K562 (cell line): ENCODE results near the gene OR7C1. TPM values are rescaled to one million over a fixed set of nuclear protein-coding genes. Genes with fewer than 3 reads are reported as not detected.

Experiments
- ATAC-seq: fragments of 200-7000 bp; cut with Tn5 transposase; 3 replicates; pipeline ENCODE4 v1.9.1; 2020; ENCODE audit warnings: moderate library complexity
- BruUV-seq: library from RNA; stranded (reverse); fragments of 400-500 nt; replicated peaks from 2 replicates; lab custom pipeline; 2021; lab: Mats Ljungman, UMichigan
- CTCF ChIA-PET: fragments of 300-600 bp; formaldehyde crosslinking; extraction: SDS; loops from one replicate; lab custom pipeline; 2021; ENCODE audit warnings: low intra/inter-chr PET ratio; lab: Yijun Ruan, JAX
- POLR2A ChIA-PET: fragments of 300-600, 350-650 bp; sonication (Branson Sonifier 250); formaldehyde crosslinking; extraction: SDS; loops from one replicate; lab custom pipeline; 2021; ENCODE audit warnings: antibody characterized with exemption, inconsistent platforms; lab: Yijun Ruan, JAX
- DNase-seq, 4 experiments: peaks; one replicate each; pipeline versions ENCODE4 v3.0.0 to v3.0.0-alpha.2; 2011 to 2018; ENCODE audit warnings: low spot score in 3 of 4, mixed read lengths in 3 of 4; ENCODE audit errors: extremely low read depth in 1 of 4
- FAIRE-seq: peaks from 2 replicates; lab custom pipeline; 2011; peaks lifted over from hg19 to GRCh38; lab: Jason Lieb, UNC
- H2AFZ ChIP-seq: 2 replicates; pipeline ENCODE4 v1.6.0; 2011; ENCODE audit warnings: low read depth, low read length, control low read depth, inconsistent platforms
- H3K27ac ChIP-seq: fragments of 200-600 bp; 3 replicates; pipeline ENCODE4 v1.8.0; 2011; ENCODE audit warnings: low read depth, mild to moderate bottlenecking, control low read depth, inconsistent platforms, low read length, moderate library complexity, mixed read lengths; ENCODE audit errors: extremely low read depth
- H3K27me3 ChIP-seq, 2 experiments: fragments of 300-600 bp in 1 of 2; 2 replicates in 1 of 2; 3 replicates in 1 of 2; pipeline versions ENCODE4 v1.6.0 to v1.8.0; 2011; ENCODE audit warnings: inconsistent platforms in 2 of 2, low read length in 2 of 2, mild to moderate bottlenecking in 1 of 2, mixed read lengths in 1 of 2, moderate library complexity in 1 of 2; ENCODE audit not compliant: control insufficient read depth in 2 of 2, insufficient read depth in 2 of 2
- H3K36me3 ChIP-seq: fragments of 300-600 bp; 3 replicates; pipeline ENCODE4 v1.8.0; 2011; ENCODE audit warnings: mild to moderate bottlenecking, low read length, inconsistent platforms; ENCODE audit not compliant: control insufficient read depth, insufficient read depth
- H3K4me1 ChIP-seq, 2 experiments: fragments of 200-600 bp in 1 of 2; replicated peaks in 1 of 2; 2 replicates in 1 of 2; 3 replicates in 1 of 2; pipeline versions ENCODE4 v1.5.1 to v1.8.0; 2011; ENCODE audit warnings: inconsistent platforms in 2 of 2, low read length in 2 of 2, mild to moderate bottlenecking in 1 of 2, mixed read lengths in 1 of 2, moderate library complexity in 1 of 2; ENCODE audit not compliant: control insufficient read depth in 2 of 2, insufficient read depth in 2 of 2
- H3K4me2 ChIP-seq: 2 replicates; pipeline ENCODE4 v1.6.1; 2011; ENCODE audit warnings: low read length, control low read depth, inconsistent platforms, mixed read lengths; ENCODE audit not compliant: insufficient read depth
- H3K4me3 ChIP-seq: fragments of 200-600 bp; sonication (generic), shearing (Covaris generic); 2 replicates; pipeline ENCODE4 v1.5.1; 2016; ENCODE audit warnings: control low read depth, inconsistent platforms
- H3K79me2 ChIP-seq: fragments of 200-600 bp; 3 replicates; pipeline ENCODE4 v1.8.0; 2011; ENCODE audit warnings: low read length, inconsistent platforms; ENCODE audit not compliant: control insufficient read depth, insufficient read depth
- H3K9ac ChIP-seq, 2 experiments: 2 replicates each; pipeline versions ENCODE4 v1.6.0 to v1.6.1; 2011; ENCODE audit warnings: low read depth in 2 of 2, low read length in 2 of 2, control low read depth in 1 of 2, inconsistent platforms in 1 of 2, mild to moderate bottlenecking in 1 of 2, mixed read lengths in 1 of 2; ENCODE audit not compliant: insufficient read depth in 1 of 2
- H3K9me1 ChIP-seq: one replicate; pipeline ENCODE4 v1.6.0; 2011; ENCODE audit warnings: inconsistent platforms, mild to moderate bottlenecking, low read length, moderate library complexity; ENCODE audit not compliant: control insufficient read depth, insufficient read depth
- H3K9me3 ChIP-seq: replicated peaks from 2 replicates; pipeline ENCODE4 v1.5.1; 2011; ENCODE audit warnings: low read depth, low read length, inconsistent platforms; ENCODE audit not compliant: control insufficient read depth, insufficient read depth
- H4K20me1 ChIP-seq: replicated peaks from 2 replicates; pipeline ENCODE4 v1.6.1; 2011; ENCODE audit warnings: low read length, inconsistent platforms, mixed read lengths; ENCODE audit not compliant: control insufficient read depth, insufficient read depth
- CHD4 ChIP-seq: fragments of 200-600 bp; sonication (generic); IDR thresholded peaks from 3 replicates; pipeline ENCODE4 v1.6.1; 2012; ENCODE audit warnings: low read depth, mild to moderate bottlenecking, mixed read lengths, low read length, inconsistent platforms; ENCODE audit not compliant: insufficient read depth, insufficient replicate concordance, poor library complexity, severe bottlenecking
- HMG20B ChIP-seq: fragments of 250-450 bp; sonication (Bioruptor Pico); IDR thresholded peaks from 2 replicates; pipeline ENCODE4 v1.5.0; 2021; ENCODE audit warnings: mild to moderate bottlenecking
- KLF1 ChIP-seq: fragments of 450-650 bp; IDR thresholded peaks from 2 replicates; pipeline ENCODE4 v1.6.1; 2016; ENCODE audit warnings: missing genetic modification characterization, missing compliant biosample characterization
- MYC ChIP-seq, 2 experiments: fragments of 250-450 bp in 1 of 2; sonication (Bioruptor Pico) in 1 of 2; IDR thresholded peaks; 2 replicates each; pipeline versions ENCODE4 v1.5.1 to v1.6.1; 2012 to 2021; ENCODE audit warnings: low read depth in 2 of 2, borderline replicate concordance in 1 of 2, improper control_type of control experiment in 1 of 2, low read length in 1 of 2, mild to moderate bottlenecking in 1 of 2, moderate library complexity in 1 of 2
- RAD21 ChIP-seq, 2 experiments: fragments of 250-450 bp in 1 of 2; fragments of 450-650 bp in 1 of 2; sonication (Bioruptor Pico) in 1 of 2; formaldehyde crosslinking in 1 of 2; IDR thresholded peaks in 1 of 2; conservative IDR thresholded peaks in 1 of 2; 2 replicates each; pipeline versions ENCODE4 v1.4.0 to v1.8.0; 2020 to 2022; ENCODE audit warnings: mild to moderate bottlenecking in 2 of 2, moderate library complexity in 1 of 2
- SMAD4 ChIP-seq: fragments of 250-450 bp; sonication (Bioruptor Pico); conservative IDR thresholded peaks from 2 replicates; pipeline ENCODE4 v1.8.0; 2021; ENCODE audit warnings: inconsistent platforms, mild to moderate bottlenecking, moderate library complexity
- SMC3 ChIP-seq: conservative IDR thresholded peaks from 2 replicates; pipeline ENCODE4 v1.6.1; 2011; ENCODE audit warnings: low read depth, low read length, improper control_type of control experiment; ENCODE audit not compliant: insufficient read depth
- WGBS: fragments of 100-300 bp; shearing (Covaris generic); methylation state at CpG from one replicate; pipeline ENCODE4 v1.1.6; 2016; ENCODE audit warnings: low coverage, mixed read lengths; ENCODE audit not compliant: insufficient coverage; ENCODE audit errors: missing lambda C conversion rate; 5-methylcytosine and 5-hydroxymethylcytosine counted together
- in situ Hi-C: fragments of 300-500 bp; cut with MboI; formaldehyde crosslinking; loops from 4 replicates; pipeline ENCODE4 v1.15.0; 2018; ENCODE audit warnings: inconsistent platforms, mixed read lengths
- intact Hi-C: fragments of 100-400 bp; cut with micrococcal nuclease; formaldehyde crosslinking; loops from 2 replicates; pipeline ENCODE4 v1.14.2; 2022
- polyA plus RNA-seq, 8 experiments: library from polyadenylated mRNA; depleted of rRNA in 4 of 8; stranded (reverse) in 5 of 8; unstranded in 3 of 8; fragments of >200 nt; fragmentation: Nextera tagmentation in 2 of 8; fragmentation: Illumina TruSeq in 1 of 8; extraction: Ambion mirVana in 2 of 8; extraction: Trizol in 1 of 8; gene quantifications; 2 replicates each; pipeline versions ENCODE4 v1.2.1 to v1.2.3, GENCODE V29; 2011 to 2014; ENCODE audit warnings: inconsistent platforms in 1 of 8, missing spikeins in 1 of 8
- total RNA-seq, 7 experiments: library from RNA; depleted of rRNA in 6 of 7; stranded (reverse); fragments of >200 nt in 6 of 7; fragmentation: Illumina TruSeq in 2 of 7; extraction: Trizol in 2 of 7; gene quantifications; 2 replicates each; pipeline versions ENCODE4 v1.2.1 to v1.2.3, GENCODE V29; 2011 to 2021; ENCODE audit warnings: low replicate concordance in 1 of 7
- TF ChIP-seq, protein P1 (sequence below): IDR thresholded peaks from 3 replicates; pipeline ENCODE4 v1.6.1; 2011; ENCODE audit warnings: borderline replicate concordance, mild to moderate bottlenecking; ENCODE audit not compliant: insufficient read length, insufficient read depth
- TF ChIP-seq, protein P2 (sequence below): fragments of 250-450 bp; sonication (Bioruptor Pico); IDR thresholded peaks from 2 replicates; pipeline ENCODE4 v1.5.0; 2022; ENCODE audit warnings: mild to moderate bottlenecking
- TF ChIP-seq, protein P3 (sequence below), 2 experiments: IDR thresholded peaks; 2 replicates each; pipeline ENCODE4 v1.6.1; 2011; ENCODE audit warnings: borderline replicate concordance in 1 of 2, control low read depth in 1 of 2, low read depth in 1 of 2, low read length in 1 of 2, mild to moderate bottlenecking in 1 of 2, mixed read lengths in 1 of 2, moderate library complexity in 1 of 2; ENCODE audit not compliant: insufficient read depth in 1 of 2, insufficient read length in 1 of 2, poor library complexity in 1 of 2, severe bottlenecking in 1 of 2; ENCODE audit errors: extremely low read depth in 1 of 2
- TF ChIP-seq, protein P4 (sequence below): fragments of 450-650 bp; formaldehyde crosslinking; conservative IDR thresholded peaks from 2 replicates; pipeline ENCODE4 v1.4.0; 2022; ENCODE audit warnings: mild to moderate bottlenecking, missing genetic modification characterization
- TF ChIP-seq, protein P5 (sequence below): fragments of 450-650 bp; formaldehyde crosslinking; IDR thresholded peaks from 2 replicates; pipeline ENCODE4 v1.4.0; 2022; ENCODE audit warnings: mild to moderate bottlenecking, moderate library complexity

Gene OR7C1
- total and polyA plus RNA-seq, 9 of the 15 experiments (the other 6 are each of a cell fraction or from before 2014, with no cell fraction given) = 0.01 to 0.18 (median 0.10) TPM; not detected in 1

DNA sequence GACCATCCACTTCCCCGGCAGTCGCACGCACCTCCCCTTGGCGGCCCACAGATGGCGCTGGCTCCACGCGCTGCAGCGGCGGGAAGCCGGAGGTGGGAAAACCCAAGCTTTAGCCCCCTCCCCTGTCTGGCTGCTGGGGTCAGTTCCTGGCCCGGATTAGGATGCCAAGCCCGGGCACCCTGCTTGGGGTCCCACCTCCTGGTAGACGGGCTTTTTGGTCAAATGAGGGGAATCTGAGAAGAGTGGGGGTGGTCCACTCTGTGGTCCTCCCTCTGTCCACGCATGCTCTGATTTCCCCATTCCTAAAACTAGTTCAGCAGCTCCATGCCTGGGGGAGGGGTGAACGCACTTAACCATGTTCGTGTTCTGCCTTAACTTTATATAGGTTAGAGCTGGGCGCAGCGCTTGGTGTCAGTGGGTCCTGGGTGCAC is 48.5 kb downstream of the OR7C1 start:
- peak; percentile 15 for FAIRE-seq
- in situ Hi-C loops = loop anchor here (10.0 kb wide), 1 partner anchor 212 kb away; the partner anchor contains the start of gene NDUFB7
- TF ChIP-seq HMG20B (CRISPR knock-in tag) (no peak), MYC (IDR thresholded peaks at IDR 0.05; ENCODE audit: low read depth, low read length) (0 out of 2 replicates have a peak, but pooled peaks have one; percentile 48), MYC (CRISPR knock-in tag; IDR thresholded peaks at IDR 0.05; ENCODE audit: borderline replicate concordance, low read depth) (no peak), KLF1 (tag) (no peak), SMC3 (peak; percentile 63), SMAD4 (CRISPR knock-in tag) (no peak; the same call in 1 of the 2 replicates), CHD4 (no peak), RAD21 (CRISPR knock-in tag; conservative IDR thresholded peaks at IDR 0.05 in 1 of 2, IDR thresholded peaks at IDR 0.05 in 1 of 2) (peak; percentile 84)
- TF ChIP-seq, protein P1, sequence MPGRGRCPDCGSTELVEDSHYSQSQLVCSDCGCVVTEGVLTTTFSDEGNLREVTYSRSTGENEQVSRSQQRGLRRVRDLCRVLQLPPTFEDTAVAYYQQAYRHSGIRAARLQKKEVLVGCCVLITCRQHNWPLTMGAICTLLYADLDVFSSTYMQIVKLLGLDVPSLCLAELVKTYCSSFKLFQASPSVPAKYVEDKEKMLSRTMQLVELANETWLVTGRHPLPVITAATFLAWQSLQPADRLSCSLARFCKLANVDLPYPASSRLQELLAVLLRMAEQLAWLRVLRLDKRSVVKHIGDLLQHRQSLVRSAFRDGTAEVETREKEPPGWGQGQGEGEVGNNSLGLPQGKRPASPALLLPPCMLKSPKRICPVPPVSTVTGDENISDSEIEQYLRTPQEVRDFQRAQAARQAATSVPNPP = no peak
- TF ChIP-seq, protein P2, sequence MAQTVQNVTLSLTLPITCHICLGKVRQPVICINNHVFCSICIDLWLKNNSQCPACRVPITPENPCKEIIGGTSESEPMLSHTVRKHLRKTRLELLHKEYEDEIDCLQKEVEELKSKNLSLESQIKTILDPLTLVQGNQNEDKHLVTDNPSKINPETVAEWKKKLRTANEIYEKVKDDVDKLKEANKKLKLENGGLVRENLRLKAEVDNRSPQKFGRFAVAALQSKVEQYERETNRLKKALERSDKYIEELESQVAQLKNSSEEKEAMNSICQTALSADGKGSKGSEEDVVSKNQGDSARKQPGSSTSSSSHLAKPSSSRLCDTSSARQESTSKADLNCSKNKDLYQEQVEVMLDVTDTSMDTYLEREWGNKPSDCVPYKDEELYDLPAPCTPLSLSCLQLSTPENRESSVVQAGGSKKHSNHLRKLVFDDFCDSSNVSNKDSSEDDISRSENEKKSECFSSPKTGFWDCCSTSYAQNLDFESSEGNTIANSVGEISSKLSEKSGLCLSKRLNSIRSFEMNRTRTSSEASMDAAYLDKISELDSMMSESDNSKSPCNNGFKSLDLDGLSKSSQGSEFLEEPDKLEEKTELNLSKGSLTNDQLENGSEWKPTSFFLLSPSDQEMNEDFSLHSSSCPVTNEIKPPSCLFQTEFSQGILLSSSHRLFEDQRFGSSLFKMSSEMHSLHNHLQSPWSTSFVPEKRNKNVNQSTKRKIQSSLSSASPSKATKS (CRISPR knock-in tag) = no peak
- TF ChIP-seq, protein P3, sequence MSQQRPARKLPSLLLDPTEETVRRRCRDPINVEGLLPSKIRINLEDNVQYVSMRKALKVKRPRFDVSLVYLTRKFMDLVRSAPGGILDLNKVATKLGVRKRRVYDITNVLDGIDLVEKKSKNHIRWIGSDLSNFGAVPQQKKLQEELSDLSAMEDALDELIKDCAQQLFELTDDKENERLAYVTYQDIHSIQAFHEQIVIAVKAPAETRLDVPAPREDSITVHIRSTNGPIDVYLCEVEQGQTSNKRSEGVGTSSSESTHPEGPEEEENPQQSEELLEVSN (IDR thresholded peaks at IDR 0.05; ENCODE audit: borderline replicate concordance in 1 of 2, extremely low read depth in 1 of 2, insufficient read depth in 1 of 2, insufficient read length in 1 of 2, low read depth in 1 of 2, low read length in 1 of 2, poor library complexity in 1 of 2, severe bottlenecking in 1 of 2) = peak in 1 of 2 experiments; percentile 89
- TF ChIP-seq, protein P4, sequence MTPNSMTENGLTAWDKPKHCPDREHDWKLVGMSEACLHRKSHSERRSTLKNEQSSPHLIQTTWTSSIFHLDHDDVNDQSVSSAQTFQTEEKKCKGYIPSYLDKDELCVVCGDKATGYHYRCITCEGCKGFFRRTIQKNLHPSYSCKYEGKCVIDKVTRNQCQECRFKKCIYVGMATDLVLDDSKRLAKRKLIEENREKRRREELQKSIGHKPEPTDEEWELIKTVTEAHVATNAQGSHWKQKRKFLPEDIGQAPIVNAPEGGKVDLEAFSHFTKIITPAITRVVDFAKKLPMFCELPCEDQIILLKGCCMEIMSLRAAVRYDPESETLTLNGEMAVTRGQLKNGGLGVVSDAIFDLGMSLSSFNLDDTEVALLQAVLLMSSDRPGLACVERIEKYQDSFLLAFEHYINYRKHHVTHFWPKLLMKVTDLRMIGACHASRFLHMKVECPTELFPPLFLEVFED (CRISPR knock-in tag) = no peak
- TF ChIP-seq, protein P5, sequence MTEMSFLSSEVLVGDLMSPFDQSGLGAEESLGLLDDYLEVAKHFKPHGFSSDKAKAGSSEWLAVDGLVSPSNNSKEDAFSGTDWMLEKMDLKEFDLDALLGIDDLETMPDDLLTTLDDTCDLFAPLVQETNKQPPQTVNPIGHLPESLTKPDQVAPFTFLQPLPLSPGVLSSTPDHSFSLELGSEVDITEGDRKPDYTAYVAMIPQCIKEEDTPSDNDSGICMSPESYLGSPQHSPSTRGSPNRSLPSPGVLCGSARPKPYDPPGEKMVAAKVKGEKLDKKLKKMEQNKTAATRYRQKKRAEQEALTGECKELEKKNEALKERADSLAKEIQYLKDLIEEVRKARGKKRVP (CRISPR knock-in tag) = no peak

More for the DNA sequence above, 48.5 kb downstream of the OR7C1 start:
- WGBS = 16% methylated on average over 12 of the region's 18 CpGs
- no peaks in the 10 kb centered on the region for H3K9me1 ChIP-seq
- no peaks in the 10 kb centered on the region for H3K27me3 ChIP-seq
- peak overlapping the region; percentile 41 to 66; a peak in 2 of 4 replicates for H3K9ac ChIP-seq
- no peaks in the 10 kb centered on the region for H4K20me1 ChIP-seq
- peak; percentile 72 for ATAC-seq
- no peaks in the 10 kb centered on the region for H3K36me3 ChIP-seq
- H3K27ac ChIP-seq = no peak overlapping the region; the same call in 2 of the 3 replicates
- H3K4me3 ChIP-seq = 0 out of 2 replicates have a peak overlapping the region, but pooled peaks have one; percentile 5
- peaks cover 23 to 27% of the 10 kb centered on the region in 2 experiments for H3K4me1 ChIP-seq
- BruUV-seq = no TSS peak
- peak; percentile 68 to 74 (median 73) for DNase-seq
- H2AFZ ChIP-seq = peak overlapping the region; percentile 84
- H3K9me3 ChIP-seq = no peaks in the 10 kb centered on the region
- ChIA-PET POLR2A (interaction anchor here (0.6 to 1.1 kb wide), 5 partner anchors 9 to 327 kb away, joined by 3 read pairs; no protein-coding TSS in a partner anchor), CTCF (interaction anchor here (0.8 kb wide), 2 partner anchors 238 to 392 kb away, joined by 3 read pairs; no protein-coding TSS in a partner anchor)
- peak overlapping the region; percentile 60 for H3K4me2 ChIP-seq
- intact Hi-C loops = loop anchor here (1.0 kb wide), 1 partner anchor 102 kb away; no protein-coding TSS in a partner anchor
- H3K79me2 ChIP-seq = no peaks in the 10 kb centered on the region
